ENCODE results near the gene TWF1. TPM values are rescaled to one million over a fixed set of nuclear protein-coding genes. Genes with fewer than 3 reads are reported as not detected.
A peak's percentile ranks its signal among the peaks of the same experiment; 100 is the strongest.

TWF1 gene
- total and polyA plus RNA-seq, 9 of the 15 experiments (the other 6 are each of a cell fraction or from before 2014, with no cell fraction given) = 10.3 to 29.4 (median 23.4) TPM

GRCh38 chr12:43758728-43759563 lies 47.2 kb downstream of the TWF1 start, which contains the start of the genes IRAK4 and PUS7L (continued):
- no peak for TF ChIP-seq THAP7 (CRISPR knock-in tag; IDR thresholded peaks at IDR 0.05)
- TF ChIP-seq SIX5 (IDR thresholded peaks at IDR 0.05; ENCODE audit: borderline replicate concordance in 1 of 2, insufficient read depth in 1 of 2, low read depth in 1 of 2, low read length in 2 of 2) = no peak; a peak in 1 of 4 replicates
- no peak for TF ChIP-seq BMI1 (IDR thresholded peaks at IDR 0.05; ENCODE audit: low read length)
- no peak for TF ChIP-seq ZNF408 (CRISPR knock-in tag; IDR thresholded peaks at IDR 0.05; ENCODE audit: low read depth)
- no peak for TF ChIP-seq HDAC6 (IDR thresholded peaks at IDR 0.05; ENCODE audit: low read depth, low read length)
- no peak for TF ChIP-seq ZNF3 (CRISPR knock-in tag; IDR thresholded peaks at IDR 0.05)
- no peak for TF ChIP-seq AFF4 (CRISPR knock-in tag; IDR thresholded peaks at IDR 0.05)
- no peak for TF ChIP-seq POU5F1 (IDR thresholded peaks at IDR 0.05; ENCODE audit: borderline replicate concordance, low read depth, low read length, partially characterized antibody)
- TF ChIP-seq BHLHE40 (IDR thresholded peaks at IDR 0.05; ENCODE audit: low read length) = no peak
- TF ChIP-seq SIN3A (IDR thresholded peaks at IDR 0.05; ENCODE audit: borderline replicate concordance in 2 of 2, control insufficient read depth in 1 of 2, low read depth in 2 of 2, low read length in 2 of 2) = peak; percentile 23 to 65; a peak in 1 of 4 replicates
- TF ChIP-seq YY1 (IDR thresholded peaks at IDR 0.05; ENCODE audit: borderline replicate concordance in 1 of 3, control insufficient read depth in 1 of 3, extremely low read depth in 1 of 3, insufficient read depth in 3 of 3, insufficient read length in 1 of 3, insufficient replicate concordance in 2 of 3, low read depth in 1 of 3, low read length in 2 of 3) = peak in 2 of 3 experiments; percentile 26 to 68
- no peak for TF ChIP-seq ZNF77 (CRISPR knock-in tag; IDR thresholded peaks at IDR 0.05)
- peak; percentile 23 for TF ChIP-seq TAF9B (IDR thresholded peaks at IDR 0.05; ENCODE audit: partially characterized antibody)
- no peak for TF ChIP-seq MBD2 (IDR thresholded peaks at IDR 0.05; ENCODE audit: borderline replicate concordance, low read depth)
- peak; percentile 78 for TF ChIP-seq ATF7 (IDR thresholded peaks at IDR 0.05)
- TF ChIP-seq MYBL2 (IDR thresholded peaks at IDR 0.05; ENCODE audit: low read depth) = no peak
- no peak for TF ChIP-seq MYBL2 (CRISPR knock-in tag; IDR thresholded peaks at IDR 0.05; ENCODE audit: borderline replicate concordance)
- TF ChIP-seq ZNF780A (CRISPR knock-in tag; IDR thresholded peaks at IDR 0.05) = no peak
- TF ChIP-seq TFAM (CRISPR knock-in tag; conservative IDR thresholded peaks at IDR 0.05) = no peak
- peak; percentile 81 for TF ChIP-seq SPI1 (IDR thresholded peaks at IDR 0.05; ENCODE audit: borderline replicate concordance, low read depth, low read length)
